Measurements from ENCODE around the gene GZF1.

DNA sequence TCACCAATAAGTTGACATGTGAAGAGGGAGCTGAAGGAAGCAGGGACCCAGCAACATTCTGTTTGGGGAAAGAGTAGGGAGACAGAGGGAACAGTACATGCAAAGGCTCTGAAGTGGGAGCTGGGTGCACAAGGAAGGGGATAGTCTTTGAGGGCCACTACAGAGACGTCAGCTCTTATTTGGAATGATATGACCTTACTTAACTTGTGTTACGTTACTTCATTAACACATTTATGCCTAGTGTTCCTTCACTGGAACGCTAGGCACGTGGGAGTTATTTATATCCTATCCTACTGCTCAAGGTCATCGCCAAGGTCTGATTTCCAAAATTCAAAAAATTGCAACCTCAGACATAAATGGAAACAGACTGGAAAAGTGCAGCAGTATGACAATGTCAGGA lies 39.1 kb downstream of the GZF1 start:
- no peak for TF ChIP-seq POLR2A (IDR thresholded peaks at IDR 0.05)
- TF ChIP-seq, protein P1, sequence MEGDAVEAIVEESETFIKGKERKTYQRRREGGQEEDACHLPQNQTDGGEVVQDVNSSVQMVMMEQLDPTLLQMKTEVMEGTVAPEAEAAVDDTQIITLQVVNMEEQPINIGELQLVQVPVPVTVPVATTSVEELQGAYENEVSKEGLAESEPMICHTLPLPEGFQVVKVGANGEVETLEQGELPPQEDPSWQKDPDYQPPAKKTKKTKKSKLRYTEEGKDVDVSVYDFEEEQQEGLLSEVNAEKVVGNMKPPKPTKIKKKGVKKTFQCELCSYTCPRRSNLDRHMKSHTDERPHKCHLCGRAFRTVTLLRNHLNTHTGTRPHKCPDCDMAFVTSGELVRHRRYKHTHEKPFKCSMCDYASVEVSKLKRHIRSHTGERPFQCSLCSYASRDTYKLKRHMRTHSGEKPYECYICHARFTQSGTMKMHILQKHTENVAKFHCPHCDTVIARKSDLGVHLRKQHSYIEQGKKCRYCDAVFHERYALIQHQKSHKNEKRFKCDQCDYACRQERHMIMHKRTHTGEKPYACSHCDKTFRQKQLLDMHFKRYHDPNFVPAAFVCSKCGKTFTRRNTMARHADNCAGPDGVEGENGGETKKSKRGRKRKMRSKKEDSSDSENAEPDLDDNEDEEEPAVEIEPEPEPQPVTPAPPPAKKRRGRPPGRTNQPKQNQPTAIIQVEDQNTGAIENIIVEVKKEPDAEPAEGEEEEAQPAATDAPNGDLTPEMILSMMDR (IDR thresholded peaks at IDR 0.05) = no peak
